Tibial artery (tissue), 4 donors: Measurements from ENCODE around the gene MUC5B.

Experiments
- DNase-seq, 2 donors: peaks; one replicate each; pipeline ENCODE4 v3.0.0-alpha.2; 2019
- H3K27ac ChIP-seq, 2 donors: fragments of 200-600 bp; sonication (generic) in 1 of 2; 1 replicate in 1 of 2; 2 replicates in 1 of 2; pipeline ENCODE4 v1.5.1; 2018 to 2019; ENCODE audit warnings: mild to moderate bottlenecking in 1 of 2
- H3K27me3 ChIP-seq, 2 donors: fragments of 200-600 bp; sonication (generic) in 1 of 2; one replicate each; pipeline versions ENCODE4 v1.5.1 to v1.6.0; 2016 to 2019
- H3K36me3 ChIP-seq, 3 donors: fragments of 200-600 bp; sonication (generic) in 2 of 3; one replicate each; pipeline ENCODE4 v1.5.1; 2016 to 2019; ENCODE audit warnings: mild to moderate bottlenecking in 2 of 3
- H3K4me1 ChIP-seq, 4 donors: fragments of 200-600 bp; sonication (generic) in 2 of 4; 1 replicate in 3 of 4; 2 replicates in 1 of 4; pipeline ENCODE4 v1.5.1; 2016 to 2019
- H3K4me3 ChIP-seq, 2 donors: fragments of 200-600 bp; sonication (generic) in 1 of 2; 1 replicate in 1 of 2; 2 replicates in 1 of 2; pipeline ENCODE4 v1.5.1; 2018 to 2019; ENCODE audit warnings: mild to moderate bottlenecking in 2 of 2
- H3K9me3 ChIP-seq, 3 donors: fragments of 200-600 bp; sonication (generic) in 1 of 3; one replicate each; pipeline ENCODE4 v1.5.1; 2016 to 2019
- intact Hi-C: fragments of 100-400 bp; cut with DNase I; formaldehyde crosslinking; loops from one replicate; pipeline ENCODE4 v1.15.0; 2023; ENCODE audit warnings: low total_unique reads
- TF ChIP-seq, protein P1 (sequence below), 2 experiments: fragments of 200-600 bp in 1 of 2; fragments of 450-650 bp in 1 of 2; IDR thresholded peaks; one replicate each; pipeline ENCODE4 v1.5.1; 2017 to 2019; ENCODE audit warnings: antibody characterized with exemption in 2 of 2, mild to moderate bottlenecking in 1 of 2, moderate library complexity in 1 of 2

MUC5B gene

GRCh38 chr11:1237128-1237580 is 14.3 kb downstream of the MUC5B start:
- DNase-seq: no peak
- TF ChIP-seq, protein P1, sequence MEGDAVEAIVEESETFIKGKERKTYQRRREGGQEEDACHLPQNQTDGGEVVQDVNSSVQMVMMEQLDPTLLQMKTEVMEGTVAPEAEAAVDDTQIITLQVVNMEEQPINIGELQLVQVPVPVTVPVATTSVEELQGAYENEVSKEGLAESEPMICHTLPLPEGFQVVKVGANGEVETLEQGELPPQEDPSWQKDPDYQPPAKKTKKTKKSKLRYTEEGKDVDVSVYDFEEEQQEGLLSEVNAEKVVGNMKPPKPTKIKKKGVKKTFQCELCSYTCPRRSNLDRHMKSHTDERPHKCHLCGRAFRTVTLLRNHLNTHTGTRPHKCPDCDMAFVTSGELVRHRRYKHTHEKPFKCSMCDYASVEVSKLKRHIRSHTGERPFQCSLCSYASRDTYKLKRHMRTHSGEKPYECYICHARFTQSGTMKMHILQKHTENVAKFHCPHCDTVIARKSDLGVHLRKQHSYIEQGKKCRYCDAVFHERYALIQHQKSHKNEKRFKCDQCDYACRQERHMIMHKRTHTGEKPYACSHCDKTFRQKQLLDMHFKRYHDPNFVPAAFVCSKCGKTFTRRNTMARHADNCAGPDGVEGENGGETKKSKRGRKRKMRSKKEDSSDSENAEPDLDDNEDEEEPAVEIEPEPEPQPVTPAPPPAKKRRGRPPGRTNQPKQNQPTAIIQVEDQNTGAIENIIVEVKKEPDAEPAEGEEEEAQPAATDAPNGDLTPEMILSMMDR (IDR thresholded peaks at IDR 0.05): no peak
- Histone ChIP-seq H3K27me3 (no peaks in the 10 kb centered on the region), H3K36me3 (no peaks in the 10 kb centered on the region), H3K4me1 (no peaks in the 10 kb centered on the region), H3K4me3 (no peak overlapping the region), H3K9me3 (no peaks in the 10 kb centered on the region), H3K27ac (no peak overlapping the region)
- intact Hi-C loops: no loop called here

DNA sequence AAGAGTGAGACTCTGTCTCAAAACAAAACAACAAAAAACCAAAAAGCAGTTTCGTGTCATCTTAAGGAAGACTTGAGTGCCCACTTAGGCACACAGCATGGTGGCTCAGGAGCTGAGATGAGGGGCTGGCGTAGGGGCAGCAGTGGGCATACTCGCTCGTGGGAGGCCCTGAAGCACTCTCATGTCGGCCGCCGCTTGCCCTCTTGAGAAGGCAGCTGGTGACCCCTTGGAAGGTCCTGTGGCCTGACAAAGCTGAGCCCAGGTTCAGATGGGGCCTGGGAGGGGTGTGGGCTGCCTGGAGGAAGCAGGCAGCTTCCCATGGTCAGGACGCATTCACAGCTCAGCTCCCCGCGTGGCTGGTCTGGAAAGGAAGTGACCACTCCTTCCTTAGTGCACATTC is 15.0 kb downstream of the MUC5B start:
- intact Hi-C loops: no loop called here
- no peak overlapping the region for H3K27ac ChIP-seq
- no peak overlapping the region for H3K4me3 ChIP-seq
- H3K36me3 ChIP-seq: no peaks in the 10 kb centered on the region
- H3K9me3 ChIP-seq: no peaks in the 10 kb centered on the region
- TF ChIP-seq, protein P1 (IDR thresholded peaks at IDR 0.05): no peak
- no peaks in the 10 kb centered on the region for H3K4me1 ChIP-seq
- no peaks in the 10 kb centered on the region for H3K27me3 ChIP-seq
- no peak for DNase-seq

DNA sequence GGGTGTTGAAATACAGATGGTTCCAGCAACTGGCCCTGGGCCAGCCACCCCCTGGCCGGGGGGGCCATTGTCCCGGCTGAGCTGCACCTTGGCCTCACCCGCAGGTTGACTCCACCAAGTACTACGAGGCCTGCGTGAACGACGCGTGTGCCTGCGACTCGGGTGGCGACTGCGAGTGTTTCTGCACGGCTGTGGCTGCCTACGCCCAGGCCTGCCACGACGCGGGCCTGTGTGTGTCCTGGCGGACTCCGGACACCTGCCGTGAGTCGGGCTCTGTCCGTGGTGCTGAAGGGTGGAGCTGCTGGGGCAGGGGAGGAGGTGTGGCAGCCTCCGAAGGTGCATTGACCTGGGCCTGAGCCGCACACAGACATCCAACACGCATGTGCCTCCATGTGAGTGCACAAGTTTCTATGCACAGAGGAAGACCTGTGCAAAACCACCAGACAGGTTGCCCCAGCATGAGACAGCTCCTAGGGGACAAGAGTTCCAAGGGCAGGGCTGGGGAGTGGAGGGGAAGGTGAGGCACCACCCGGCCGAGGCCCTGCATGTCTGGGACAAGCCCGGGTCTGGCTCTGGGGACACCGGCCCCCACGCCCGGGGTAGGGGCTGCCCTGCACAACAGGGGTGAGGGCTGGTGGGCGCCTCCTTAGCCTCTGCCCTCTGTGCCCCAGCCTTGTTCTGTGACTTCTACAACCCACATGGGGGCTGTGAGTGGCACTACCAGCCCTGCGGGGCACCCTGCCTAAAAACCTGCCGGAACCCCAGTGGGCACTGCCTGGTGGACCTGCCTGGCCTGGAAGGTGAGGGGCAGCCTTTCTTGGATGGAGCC is 16.1 kb downstream of the MUC5B start:
- H3K36me3 ChIP-seq: no peaks in the 10 kb centered on the region
- no peak overlapping the region for H3K4me3 ChIP-seq
- no peak for DNase-seq
- H3K4me1 ChIP-seq: no peaks in the 10 kb centered on the region
- intact Hi-C loops: no loop called here
- no peak overlapping the region for H3K27ac ChIP-seq
- H3K27me3 ChIP-seq: no peaks in the 10 kb centered on the region
- no peaks in the 10 kb centered on the region for H3K9me3 ChIP-seq
- TF ChIP-seq, protein P1 (IDR thresholded peaks at IDR 0.05): no peak

DNA sequence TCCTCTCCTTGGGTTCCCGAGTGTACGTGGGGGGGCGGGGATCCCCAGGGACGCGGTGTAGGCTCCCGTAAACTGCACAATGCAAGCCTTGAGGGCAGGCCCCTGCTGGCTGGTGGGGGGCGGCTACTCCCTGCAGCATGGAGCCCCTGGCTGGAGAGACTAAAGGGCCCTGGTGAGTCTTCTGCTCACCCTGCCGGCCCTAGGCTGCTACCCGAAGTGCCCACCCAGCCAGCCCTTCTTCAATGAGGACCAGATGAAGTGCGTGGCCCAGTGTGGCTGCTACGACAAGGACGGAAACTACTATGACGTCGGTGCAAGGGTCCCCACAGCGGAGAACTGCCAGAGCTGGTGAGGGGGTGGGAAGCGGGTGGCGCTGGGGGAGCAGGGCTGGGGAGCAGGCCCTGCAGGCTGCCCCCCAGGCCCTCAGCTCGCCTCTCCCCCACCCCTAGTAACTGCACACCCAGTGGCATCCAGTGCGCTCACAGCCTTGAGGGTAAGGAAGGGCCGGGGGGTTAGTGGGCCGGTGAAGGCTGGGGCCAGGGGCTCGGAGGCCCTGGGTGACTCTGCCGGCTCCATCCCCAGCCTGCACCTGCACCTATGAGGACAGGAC is 16.8 kb downstream of the MUC5B start:
- Histone ChIP-seq H3K27ac (no peak overlapping the region), H3K27me3 (no peaks in the 10 kb centered on the region), H3K4me3 (no peak overlapping the region), H3K4me1 (no peaks in the 10 kb centered on the region), H3K36me3 (no peaks in the 10 kb centered on the region), H3K9me3 (no peaks in the 10 kb centered on the region)
- DNase-seq: no peak
- TF ChIP-seq, protein P1 (IDR thresholded peaks at IDR 0.05): no peak
- intact Hi-C loops: no loop called here

DNA sequence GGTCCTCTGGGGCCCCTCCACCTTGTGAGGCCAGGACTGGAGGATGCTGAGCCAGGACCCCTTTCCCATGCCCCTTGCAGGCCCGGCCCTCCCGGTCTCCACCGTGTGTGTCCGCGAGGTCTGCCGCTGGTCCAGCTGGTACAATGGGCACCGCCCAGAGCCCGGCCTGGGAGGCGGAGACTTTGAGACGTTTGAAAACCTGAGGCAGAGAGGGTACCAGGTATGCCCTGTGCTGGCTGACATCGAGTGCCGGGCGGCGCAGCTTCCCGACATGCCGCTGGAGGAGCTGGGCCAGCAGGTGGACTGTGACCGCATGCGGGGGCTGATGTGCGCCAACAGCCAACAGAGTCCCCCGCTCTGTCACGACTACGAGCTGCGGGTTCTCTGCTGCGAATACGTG is 17.9 kb downstream of the MUC5B start:
- H3K36me3 ChIP-seq: no peaks in the 10 kb centered on the region
- no peaks in the 10 kb centered on the region for H3K4me1 ChIP-seq
- H3K27ac ChIP-seq: no peak overlapping the region
- H3K27me3 ChIP-seq: no peaks in the 10 kb centered on the region
- H3K4me3 ChIP-seq: no peak overlapping the region
- H3K9me3 ChIP-seq: no peaks in the 10 kb centered on the region
- no peak for DNase-seq
- intact Hi-C loops: no loop called here
- TF ChIP-seq, protein P1 (IDR thresholded peaks at IDR 0.05): no peak
